Measurements from ENCODE around the gene CDC20. TPM values are rescaled to one million over a fixed set of nuclear protein-coding genes. Genes with fewer than 3 reads are reported as not detected.

The CDC20 gene
- total and polyA plus RNA-seq, 2 experiments from 2014 or later: 207 to 252 TPM

DNA sequence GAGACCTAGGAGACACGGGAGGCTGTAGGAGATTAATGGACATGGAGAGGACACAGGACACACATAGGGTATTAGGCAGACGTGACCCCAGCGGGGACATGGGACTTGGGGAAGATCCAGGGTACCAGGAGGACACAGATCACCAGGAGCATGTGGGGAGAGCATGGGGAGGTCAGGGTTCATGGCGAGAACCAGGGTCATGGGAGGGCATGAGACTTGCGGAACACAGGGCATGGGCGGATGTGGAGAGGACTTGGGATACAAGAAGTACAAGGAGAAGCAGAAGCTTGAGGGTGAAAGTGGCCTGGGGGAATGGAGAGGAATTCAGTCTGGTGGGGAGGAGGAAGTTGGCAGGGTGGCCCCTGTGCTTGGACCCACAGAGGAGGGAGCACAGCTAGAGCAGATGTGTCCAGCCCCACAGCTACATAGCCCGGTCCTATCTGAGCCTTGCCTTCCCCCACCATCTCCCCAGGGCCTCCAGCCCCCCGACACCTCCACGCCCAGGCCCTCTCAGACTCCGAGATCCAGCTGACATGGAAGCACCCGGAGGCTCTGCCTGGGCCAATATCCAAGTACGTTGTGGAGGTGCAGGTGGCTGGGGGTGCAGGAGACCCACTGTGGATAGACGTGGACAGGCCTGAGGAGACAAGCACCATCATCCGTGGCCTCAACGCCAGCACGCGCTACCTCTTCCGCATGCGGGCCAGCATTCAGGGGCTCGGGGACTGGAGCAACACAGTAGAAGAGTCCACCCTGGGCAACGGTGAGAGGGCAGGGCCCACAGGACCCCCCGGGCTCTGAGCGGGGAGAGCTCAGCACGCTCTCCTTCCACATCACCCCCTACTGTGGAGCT lies 45.9 kb upstream of the CDC20 start:
- Histone ChIP-seq H3K9me2 (ENCODE audit: insufficient read depth) (no peaks in the 10 kb centered on the region), H3K79me2 (replicated peaks; ENCODE audit: insufficient read depth) (no peaks in the 10 kb centered on the region), H2AFZ (no peak overlapping the region), H3K27me3 (ENCODE audit: insufficient read depth) (no peaks in the 10 kb centered on the region), H3K4me2 (no peak overlapping the region), H3K36me3 (ENCODE audit: insufficient read depth) (no peaks in the 10 kb centered on the region), H4K20me1 (replicated peaks; ENCODE audit: insufficient read depth) (no peaks in the 10 kb centered on the region), H3F3A (replicated peaks; ENCODE audit: low read depth) (no peaks in the 10 kb centered on the region), H3K4me1 (ENCODE audit: insufficient read depth) (no peaks in the 10 kb centered on the region), H3K4me3 (no peak overlapping the region), H3K27ac (ENCODE audit: low read depth) (no peak overlapping the region)
- Mint-ChIP-seq H3K4me3 (no peak overlapping the region), H3K27ac (no peak overlapping the region; the same call in 1 of the 2 replicates), H3K4me1 (peaks cover 4% of the 10 kb centered on the region; the same call in 2 of the 3 replicates), H3K36me3 (ENCODE audit: low read depth) (no peaks in the 10 kb centered on the region), H3K9me3 (no peaks in the 10 kb centered on the region), H3K27me3 (ENCODE audit: insufficient read depth, low read depth, poor library complexity) (peaks cover 9% of the 10 kb centered on the region)
- ATAC-seq: no peak
- TF ChIP-seq NANOG (IDR thresholded peaks at IDR 0.05; ENCODE audit: borderline replicate concordance) (no peak), EZH2 (IDR thresholded peaks at IDR 0.05; ENCODE audit: low read depth, unreplicated experiment) (no peak), CREB1 (CRISPR knock-in tag; IDR thresholded peaks at IDR 0.05; ENCODE audit: low read depth) (no peak), STAT1 (IDR thresholded peaks at IDR 0.05; ENCODE audit: unreplicated experiment) (no peak), JUNB (IDR thresholded peaks at IDR 0.05; ENCODE audit: unreplicated experiment) (no peak), POLR2AphosphoS5 (IDR thresholded peaks at IDR 0.05; ENCODE audit: low read depth) (no peak)
- TF ChIP-seq, protein P1, sequence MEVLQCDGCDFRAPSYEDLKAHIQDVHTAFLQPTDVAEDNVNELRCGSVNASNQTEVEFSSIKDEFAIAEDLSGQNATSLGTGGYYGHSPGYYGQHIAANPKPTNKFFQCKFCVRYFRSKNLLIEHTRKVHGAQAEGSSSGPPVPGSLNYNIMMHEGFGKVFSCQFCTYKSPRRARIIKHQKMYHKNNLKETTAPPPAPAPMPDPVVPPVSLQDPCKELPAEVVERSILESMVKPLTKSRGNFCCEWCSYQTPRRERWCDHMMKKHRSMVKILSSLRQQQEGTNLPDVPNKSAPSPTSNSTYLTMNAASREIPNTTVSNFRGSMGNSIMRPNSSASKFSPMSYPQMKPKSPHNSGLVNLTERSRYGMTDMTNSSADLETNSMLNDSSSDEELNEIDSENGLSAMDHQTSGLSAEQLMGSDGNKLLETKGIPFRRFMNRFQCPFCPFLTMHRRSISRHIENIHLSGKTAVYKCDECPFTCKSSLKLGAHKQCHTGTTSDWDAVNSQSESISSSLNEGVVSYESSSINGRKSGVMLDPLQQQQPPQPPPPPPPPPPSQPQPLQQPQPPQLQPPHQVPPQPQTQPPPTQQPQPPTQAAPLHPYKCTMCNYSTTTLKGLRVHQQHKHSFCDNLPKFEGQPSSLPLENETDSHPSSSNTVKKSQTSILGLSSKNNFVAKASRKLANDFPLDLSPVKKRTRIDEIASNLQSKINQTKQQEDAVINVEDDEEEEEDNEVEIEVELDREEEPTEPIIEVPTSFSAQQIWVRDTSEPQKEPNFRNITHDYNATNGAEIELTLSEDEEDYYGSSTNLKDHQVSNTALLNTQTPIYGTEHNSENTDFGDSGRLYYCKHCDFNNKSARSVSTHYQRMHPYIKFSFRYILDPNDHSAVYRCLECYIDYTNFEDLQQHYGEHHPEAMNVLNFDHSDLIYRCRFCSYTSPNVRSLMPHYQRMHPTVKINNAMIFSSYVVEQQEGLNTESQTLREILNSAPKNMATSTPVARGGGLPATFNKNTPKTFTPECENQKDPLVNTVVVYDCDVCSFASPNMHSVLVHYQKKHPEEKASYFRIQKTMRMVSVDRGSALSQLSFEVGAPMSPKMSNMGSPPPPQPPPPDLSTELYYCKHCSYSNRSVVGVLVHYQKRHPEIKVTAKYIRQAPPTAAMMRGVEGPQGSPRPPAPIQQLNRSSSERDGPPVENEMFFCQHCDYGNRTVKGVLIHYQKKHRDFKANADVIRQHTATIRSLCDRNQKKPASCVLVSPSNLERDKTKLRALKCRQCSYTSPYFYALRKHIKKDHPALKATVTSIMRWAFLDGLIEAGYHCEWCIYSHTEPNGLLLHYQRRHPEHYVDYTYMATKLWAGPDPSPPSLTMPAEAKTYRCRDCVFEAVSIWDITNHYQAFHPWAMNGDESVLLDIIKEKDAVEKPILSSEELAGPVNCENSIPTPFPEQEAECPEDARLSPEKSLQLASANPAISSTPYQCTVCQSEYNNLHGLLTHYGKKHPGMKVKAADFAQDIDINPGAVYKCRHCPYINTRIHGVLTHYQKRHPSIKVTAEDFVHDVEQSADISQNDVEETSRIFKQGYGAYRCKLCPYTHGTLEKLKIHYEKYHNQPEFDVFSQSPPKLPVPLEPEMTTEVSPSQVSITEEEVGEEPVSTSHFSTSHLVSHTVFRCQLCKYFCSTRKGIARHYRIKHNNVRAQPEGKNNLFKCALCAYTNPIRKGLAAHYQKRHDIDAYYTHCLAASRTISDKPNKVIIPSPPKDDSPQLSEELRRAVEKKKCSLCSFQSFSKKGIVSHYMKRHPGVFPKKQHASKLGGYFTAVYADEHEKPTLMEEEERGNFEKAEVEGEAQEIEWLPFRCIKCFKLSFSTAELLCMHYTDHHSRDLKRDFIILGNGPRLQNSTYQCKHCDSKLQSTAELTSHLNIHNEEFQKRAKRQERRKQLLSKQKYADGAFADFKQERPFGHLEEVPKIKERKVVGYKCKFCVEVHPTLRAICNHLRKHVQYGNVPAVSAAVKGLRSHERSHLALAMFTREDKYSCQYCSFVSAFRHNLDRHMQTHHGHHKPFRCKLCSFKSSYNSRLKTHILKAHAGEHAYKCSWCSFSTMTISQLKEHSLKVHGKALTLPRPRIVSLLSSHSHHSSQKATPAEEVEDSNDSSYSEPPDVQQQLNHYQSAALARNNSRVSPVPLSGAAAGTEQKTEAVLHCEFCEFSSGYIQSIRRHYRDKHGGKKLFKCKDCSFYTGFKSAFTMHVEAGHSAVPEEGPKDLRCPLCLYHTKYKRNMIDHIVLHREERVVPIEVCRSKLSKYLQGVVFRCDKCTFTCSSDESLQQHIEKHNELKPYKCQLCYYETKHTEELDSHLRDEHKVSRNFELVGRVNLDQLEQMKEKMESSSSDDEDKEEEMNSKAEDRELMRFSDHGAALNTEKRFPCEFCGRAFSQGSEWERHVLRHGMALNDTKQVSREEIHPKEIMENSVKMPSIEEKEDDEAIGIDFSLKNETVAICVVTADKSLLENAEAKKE (CRISPR knock-in tag; IDR thresholded peaks at IDR 0.05): no peak
- TF ChIP-seq, protein P2, sequence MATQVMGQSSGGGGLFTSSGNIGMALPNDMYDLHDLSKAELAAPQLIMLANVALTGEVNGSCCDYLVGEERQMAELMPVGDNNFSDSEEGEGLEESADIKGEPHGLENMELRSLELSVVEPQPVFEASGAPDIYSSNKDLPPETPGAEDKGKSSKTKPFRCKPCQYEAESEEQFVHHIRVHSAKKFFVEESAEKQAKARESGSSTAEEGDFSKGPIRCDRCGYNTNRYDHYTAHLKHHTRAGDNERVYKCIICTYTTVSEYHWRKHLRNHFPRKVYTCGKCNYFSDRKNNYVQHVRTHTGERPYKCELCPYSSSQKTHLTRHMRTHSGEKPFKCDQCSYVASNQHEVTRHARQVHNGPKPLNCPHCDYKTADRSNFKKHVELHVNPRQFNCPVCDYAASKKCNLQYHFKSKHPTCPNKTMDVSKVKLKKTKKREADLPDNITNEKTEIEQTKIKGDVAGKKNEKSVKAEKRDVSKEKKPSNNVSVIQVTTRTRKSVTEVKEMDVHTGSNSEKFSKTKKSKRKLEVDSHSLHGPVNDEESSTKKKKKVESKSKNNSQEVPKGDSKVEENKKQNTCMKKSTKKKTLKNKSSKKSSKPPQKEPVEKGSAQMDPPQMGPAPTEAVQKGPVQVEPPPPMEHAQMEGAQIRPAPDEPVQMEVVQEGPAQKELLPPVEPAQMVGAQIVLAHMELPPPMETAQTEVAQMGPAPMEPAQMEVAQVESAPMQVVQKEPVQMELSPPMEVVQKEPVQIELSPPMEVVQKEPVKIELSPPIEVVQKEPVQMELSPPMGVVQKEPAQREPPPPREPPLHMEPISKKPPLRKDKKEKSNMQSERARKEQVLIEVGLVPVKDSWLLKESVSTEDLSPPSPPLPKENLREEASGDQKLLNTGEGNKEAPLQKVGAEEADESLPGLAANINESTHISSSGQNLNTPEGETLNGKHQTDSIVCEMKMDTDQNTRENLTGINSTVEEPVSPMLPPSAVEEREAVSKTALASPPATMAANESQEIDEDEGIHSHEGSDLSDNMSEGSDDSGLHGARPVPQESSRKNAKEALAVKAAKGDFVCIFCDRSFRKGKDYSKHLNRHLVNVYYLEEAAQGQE (IDR thresholded peaks at IDR 0.05; ENCODE audit: unreplicated experiment): no peak
- DNase-seq (ENCODE audit: low spot score): no peak

All from GM23338 (cell line).